Measurements from ENCODE around the gene NME9. TPM values are rescaled to one million over a fixed set of nuclear protein-coding genes. Genes with fewer than 3 reads are reported as not detected.

Gene NME9
- total RNA-seq, 1 experiment from 2014 or later = not detected

DNA sequence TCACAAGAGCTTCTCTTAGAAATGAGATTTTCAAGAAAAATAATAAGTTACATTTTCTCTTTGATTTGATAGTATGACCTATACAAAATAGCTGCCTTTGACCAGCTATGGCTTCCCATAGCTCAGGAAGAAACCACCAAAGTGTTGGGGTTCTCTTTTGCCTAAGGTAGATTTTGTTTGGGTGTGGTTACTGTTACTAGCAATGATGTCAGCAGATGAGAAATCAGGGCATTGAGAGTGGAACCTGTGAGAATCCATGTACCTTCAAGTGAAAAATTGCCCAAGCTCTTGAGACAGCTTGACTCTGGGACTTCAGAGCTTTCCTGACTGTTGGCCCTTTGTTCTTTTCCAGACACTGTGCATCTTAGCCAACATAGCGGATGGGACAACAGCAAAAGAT, 45.6 kb downstream of the NME9 start:
- Histone ChIP-seq H3K4me1 (ENCODE audit: control insufficient read depth, insufficient read depth, low read length) (no peaks in the 10 kb centered on the region), H3K9me3 (ENCODE audit: control insufficient read depth, insufficient read depth, low read depth, low read length) (no peaks in the 10 kb centered on the region), H3K27ac (ENCODE audit: low read length) (no peak overlapping the region), H3K36me3 (ENCODE audit: control insufficient read depth, insufficient read depth, low read length) (no peaks in the 10 kb centered on the region), H3K27me3 (ENCODE audit: control insufficient read depth, insufficient read depth, low read length) (no peaks in the 10 kb centered on the region), H3K4me3 (ENCODE audit: low read depth in 2 of 2, low read length in 2 of 2) (no peak overlapping the region)
- POLR2A ChIA-PET = no interaction called here
- CTCF ChIA-PET = no interaction called here
- intact Hi-C loops (cut with micrococcal nuclease; ENCODE audit: unreplicated experiment) = no loop called here
- TF ChIP-seq POLR2AphosphoS5 (IDR thresholded peaks at IDR 0.05; ENCODE audit: low read depth, low read length) (no peak), REST (IDR thresholded peaks at IDR 0.05; ENCODE audit: insufficient read depth in 1 of 2, low read depth in 2 of 2, low read length in 1 of 2) (no peak), TCF7L2 (IDR thresholded peaks at IDR 0.05; ENCODE audit: low read depth, low read length) (no peak), SIN3A (IDR thresholded peaks at IDR 0.05; ENCODE audit: borderline replicate concordance, insufficient read depth, low read depth, low read length) (no peak), CTCF (IDR thresholded peaks at IDR 0.05) (no peak)
- in situ Hi-C loops (cut with HindIII; ENCODE audit: low pct_unique_long_range_greater_than_20kb, low sequenced_read_pairs) = no loop called here
- no TSS peak for BruUV-seq (replicated peaks)
- ATAC-seq (no peak), DNase-seq (ENCODE audit: low read depth, low spot score) (no peak)

- no peaks in the 10 kb centered on the region for H3K9me3 ChIP-seq (ENCODE audit: control insufficient read depth, insufficient read depth, low read depth, low read length)
- TF ChIP-seq CTCF (IDR thresholded peaks at IDR 0.05) = no peak
- no peak for TF ChIP-seq POLR2AphosphoS5 (IDR thresholded peaks at IDR 0.05; ENCODE audit: low read depth, low read length)
- TF ChIP-seq REST (IDR thresholded peaks at IDR 0.05; ENCODE audit: insufficient read depth in 1 of 2, low read depth in 2 of 2, low read length in 1 of 2) = no peak
- no peak for TF ChIP-seq TCF7L2 (IDR thresholded peaks at IDR 0.05; ENCODE audit: low read depth, low read length)
- no peak for TF ChIP-seq SIN3A (IDR thresholded peaks at IDR 0.05; ENCODE audit: borderline replicate concordance, insufficient read depth, low read depth, low read length)
- ChIA-PET POLR2A (no interaction called here), CTCF (no interaction called here)
- no peak overlapping the region for H3K27ac ChIP-seq (ENCODE audit: low read length)
- intact Hi-C loops (cut with micrococcal nuclease; ENCODE audit: unreplicated experiment) (no loop called here), in situ Hi-C loops (cut with HindIII; ENCODE audit: low pct_unique_long_range_greater_than_20kb, low sequenced_read_pairs) (no loop called here)
- no TSS peak for BruUV-seq (replicated peaks)
- no peak overlapping the region for H3K4me3 ChIP-seq (ENCODE audit: low read depth in 2 of 2, low read length in 2 of 2)
- H3K36me3 ChIP-seq (ENCODE audit: control insufficient read depth, insufficient read depth, low read length) = no peaks in the 10 kb centered on the region
- ATAC-seq = no peak
- H3K27me3 ChIP-seq (ENCODE audit: control insufficient read depth, insufficient read depth, low read length) = no peaks in the 10 kb centered on the region
- DNase-seq (ENCODE audit: low read depth, low spot score) = no peak
- no peaks in the 10 kb centered on the region for H3K4me1 ChIP-seq (ENCODE audit: control insufficient read depth, insufficient read depth, low read length)
Measured at GRCh38 chr3:138282836-138283235, 46.8 kb downstream of the NME9 start.

Data from Panc1 (cell line).